GM21381 (cell line): Measurements from ENCODE around the gene NUP54.
A peak's percentile ranks its signal among the peaks of the same experiment; 100 is the strongest.

ENCODE experiments used
- ATAC-seq: cut with Tn5 transposase; IDR thresholded peaks from one replicate; pipeline ENCODE4 v1.9.1; 2021; ENCODE audit warnings: mild to moderate bottlenecking, moderate library complexity; ENCODE audit not compliant: unreplicated experiment

NUP54 gene

DNA sequence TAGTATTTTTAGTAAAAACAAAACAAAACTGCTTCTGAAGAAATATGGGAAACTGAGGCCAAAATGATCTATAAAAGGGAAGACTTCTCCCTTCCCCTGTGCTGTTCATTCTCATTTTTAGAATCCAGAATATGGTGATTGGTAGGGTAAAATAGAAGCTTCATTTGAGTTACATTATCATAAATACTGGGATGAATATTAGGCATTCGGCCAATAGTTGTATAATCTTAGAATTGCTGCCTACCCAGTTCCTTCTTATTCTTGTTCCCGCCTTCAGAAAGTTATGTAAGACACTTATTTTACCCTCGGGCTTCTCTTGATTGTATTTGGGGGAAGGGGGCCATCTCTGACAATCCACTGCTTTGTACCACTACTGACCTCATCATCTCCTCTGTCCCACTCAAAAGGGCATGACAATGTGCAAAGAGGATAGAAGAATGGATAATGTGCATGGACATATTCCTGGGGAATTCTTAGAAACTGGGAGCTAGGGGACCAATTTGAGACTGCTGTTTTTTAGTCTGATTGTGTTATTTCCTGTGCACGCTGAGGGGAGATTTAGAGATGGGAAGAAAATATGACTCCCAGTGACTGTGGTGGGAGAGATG lies 73.1 kb downstream of the NUP54 start:
- no peak for ATAC-seq

DNA sequence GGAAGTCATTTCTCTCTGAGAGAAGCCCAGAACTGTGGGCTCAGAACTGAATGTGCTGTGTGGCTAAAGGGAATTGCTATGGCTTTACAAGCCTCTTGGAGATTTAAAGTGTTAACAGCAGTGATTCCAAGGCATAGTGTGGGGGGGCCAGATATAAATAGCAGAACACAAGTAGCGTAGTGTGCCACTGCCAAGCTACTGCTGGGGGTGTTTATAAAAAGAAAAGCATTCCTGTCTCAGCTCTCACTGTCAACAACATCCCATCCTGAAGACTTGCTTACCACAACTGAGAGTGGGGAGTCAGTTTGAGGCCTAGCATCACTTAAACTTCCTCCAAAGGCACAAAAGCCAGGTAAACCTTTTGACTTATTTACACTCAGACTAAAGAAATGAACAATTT lies 73.7 kb downstream of the NUP54 start, which contains the start of gene ART3:
Gene ART3 (plus strand): TSS at position 242 of the 400 bp plus-strand sequence. CDS start 1,181 bp downstream, outside the sequence.
- ATAC-seq = no peak

DNA sequence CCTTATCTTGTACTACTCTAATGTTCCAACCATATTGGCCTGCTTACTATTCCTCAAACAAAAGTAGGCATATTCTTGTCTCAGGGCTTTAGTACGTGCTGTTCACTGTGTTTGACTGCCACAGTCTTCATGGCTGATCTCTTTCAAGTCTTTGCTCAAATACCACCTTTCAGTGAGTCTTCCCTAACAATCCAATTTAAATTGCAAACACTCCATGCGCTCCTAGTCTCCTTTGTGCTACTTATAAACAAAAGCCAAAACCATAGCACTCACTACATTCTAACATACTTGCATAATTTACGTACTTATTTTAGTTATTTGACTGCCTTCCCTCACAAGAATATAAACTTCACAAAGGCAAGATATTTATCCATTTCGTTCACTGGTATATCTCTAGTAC lies 75.4 kb downstream of the NUP54 start:
- ATAC-seq = no peak

DNA sequence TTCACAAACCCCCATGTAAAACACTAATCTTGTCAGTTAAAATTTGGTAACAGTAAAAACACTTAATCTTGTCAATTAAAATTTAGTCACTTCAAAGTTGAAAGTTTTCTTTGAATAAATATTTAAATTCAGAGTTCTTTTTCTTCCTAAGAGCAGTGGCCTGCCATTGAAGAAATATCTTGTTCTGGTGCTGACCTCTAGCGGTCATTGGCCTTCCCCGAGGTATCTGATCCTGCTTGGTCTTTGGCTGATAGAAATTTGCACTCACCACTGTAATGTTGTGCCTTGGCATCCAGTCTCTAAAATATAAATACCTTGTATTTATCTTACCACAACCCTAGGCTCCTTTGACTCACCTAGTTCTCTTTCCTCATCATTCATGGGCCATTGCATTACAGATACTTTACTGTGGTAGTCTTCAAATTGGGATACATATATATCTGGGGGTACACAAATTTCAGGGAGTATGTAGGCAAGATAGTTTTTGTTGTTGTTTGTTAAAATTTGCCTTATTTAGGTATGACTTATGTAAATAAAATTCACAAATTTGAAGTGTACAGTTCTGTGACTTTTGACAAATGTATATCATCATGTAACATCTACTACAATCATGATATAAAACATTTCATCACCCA lies 80.4 kb downstream of the NUP54 start:
- ATAC-seq = peak; percentile 69

DNA sequence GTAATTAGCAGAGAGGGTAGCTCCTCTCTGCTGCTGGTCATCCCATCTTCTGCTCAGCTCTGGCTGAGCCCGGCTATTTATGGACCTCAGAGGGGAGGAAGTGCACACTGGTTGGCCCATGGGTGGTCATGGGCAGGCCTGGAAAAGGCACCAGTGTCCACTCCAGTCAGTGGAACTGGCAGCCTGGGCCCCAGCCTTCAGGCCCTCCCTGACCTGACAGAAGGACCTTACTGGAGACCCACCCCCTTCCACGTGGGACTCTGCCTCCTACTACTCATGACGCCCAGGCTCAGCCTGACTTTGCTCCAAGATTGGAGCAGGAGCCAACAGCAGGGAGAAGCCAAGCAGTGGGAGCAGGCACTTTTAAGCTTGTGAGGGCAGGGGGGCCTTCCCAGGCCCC lies 81.7 kb downstream of the NUP54 start:
- ATAC-seq = no peak
